HG02763 (cell line): ENCODE measurements around the gene SPNS2.

Experiments used
- ATAC-seq: cut with Tn5 transposase; IDR thresholded peaks from one replicate; pipeline ENCODE4 v1.9.1; 2021; ENCODE audit warnings: mild to moderate bottlenecking, moderate library complexity; ENCODE audit not compliant: unreplicated experiment

Gene SPNS2

DNA sequence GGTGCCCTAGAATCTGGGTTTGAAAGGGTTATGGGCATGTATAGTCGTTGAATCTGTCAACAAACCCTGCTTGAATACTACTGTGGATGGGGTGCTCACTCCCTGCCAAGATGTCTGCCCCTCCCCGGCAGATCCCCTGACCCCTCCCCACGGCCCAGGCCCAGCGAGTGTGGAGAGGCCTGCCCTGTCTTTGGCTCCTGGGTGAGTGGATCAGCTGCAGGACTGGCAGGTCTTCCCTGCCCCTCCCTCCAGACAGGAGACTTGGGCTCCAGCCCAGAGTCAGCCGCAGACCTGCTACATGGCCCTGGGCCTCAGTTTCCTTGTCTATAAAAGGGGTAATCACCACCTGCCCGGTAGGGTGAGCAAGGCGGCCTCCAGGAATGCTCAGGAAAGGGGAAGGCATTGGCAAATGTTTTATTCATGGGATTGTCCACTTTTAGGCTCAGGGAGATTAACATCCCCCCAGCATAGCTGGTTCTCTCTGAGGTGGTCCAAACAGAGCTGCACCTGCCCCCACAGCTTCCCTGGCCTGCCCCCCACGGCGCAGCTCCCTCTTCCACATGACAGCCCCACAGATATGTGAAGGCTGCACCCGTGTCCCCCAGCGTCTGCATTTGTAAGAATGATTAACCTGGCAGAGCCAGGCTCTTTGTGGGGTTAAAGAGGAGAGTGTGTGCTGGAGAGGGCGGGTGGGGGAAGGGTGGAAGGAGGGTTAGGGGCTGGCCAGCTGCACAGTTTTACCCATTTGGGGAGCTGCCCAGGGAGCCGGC, 18.5 kb upstream of the SPNS2 start:
- no peak for ATAC-seq

DNA sequence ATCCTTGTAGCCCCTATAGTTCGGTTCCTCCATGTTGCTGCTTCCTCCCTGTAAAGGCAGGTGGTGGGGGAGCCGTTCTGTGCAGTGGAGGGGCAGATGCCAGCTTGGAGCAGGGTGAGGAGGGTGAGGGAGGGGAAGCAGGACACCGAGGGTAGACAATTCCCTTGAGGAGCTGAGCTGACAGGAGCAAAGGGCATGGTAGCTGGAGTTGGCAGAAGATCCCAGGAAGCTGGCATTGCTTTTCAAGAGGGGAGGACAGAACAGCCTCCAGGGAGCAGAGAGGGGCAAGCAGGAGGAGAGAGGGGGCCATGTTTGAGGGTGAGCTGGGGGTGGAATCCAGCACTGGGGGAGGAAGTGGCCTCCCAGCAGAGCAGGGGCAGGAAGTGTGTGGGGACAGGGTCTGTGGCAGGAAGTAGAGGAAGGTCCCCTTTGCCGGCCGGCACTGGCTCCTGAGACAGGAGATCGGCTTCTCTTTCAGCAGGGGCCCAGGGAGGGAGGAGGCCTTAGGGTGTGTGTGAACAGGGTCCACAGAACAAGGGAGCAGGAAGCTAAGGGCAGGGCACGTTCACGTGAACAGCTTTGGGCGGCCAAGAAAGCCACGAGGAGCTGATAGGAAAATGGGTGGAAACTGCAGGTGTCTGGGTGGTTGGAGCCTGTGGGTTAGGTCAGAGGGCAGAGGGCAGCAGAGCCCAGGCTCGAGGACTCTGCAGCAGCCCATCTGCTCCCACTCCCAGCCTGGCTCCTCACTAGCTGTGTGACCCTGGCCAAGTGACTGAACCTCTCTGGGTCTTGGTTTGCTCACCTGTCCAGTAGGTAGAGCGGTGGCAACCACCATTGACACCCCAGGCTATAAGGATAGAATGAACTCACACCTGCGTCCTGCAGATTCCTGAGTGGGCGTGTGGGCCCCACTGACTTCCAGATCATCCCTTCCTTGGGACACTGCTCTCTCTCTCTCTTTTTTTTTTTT, 17.5 kb upstream of the SPNS2 start:
- no peak for ATAC-seq

DNA sequence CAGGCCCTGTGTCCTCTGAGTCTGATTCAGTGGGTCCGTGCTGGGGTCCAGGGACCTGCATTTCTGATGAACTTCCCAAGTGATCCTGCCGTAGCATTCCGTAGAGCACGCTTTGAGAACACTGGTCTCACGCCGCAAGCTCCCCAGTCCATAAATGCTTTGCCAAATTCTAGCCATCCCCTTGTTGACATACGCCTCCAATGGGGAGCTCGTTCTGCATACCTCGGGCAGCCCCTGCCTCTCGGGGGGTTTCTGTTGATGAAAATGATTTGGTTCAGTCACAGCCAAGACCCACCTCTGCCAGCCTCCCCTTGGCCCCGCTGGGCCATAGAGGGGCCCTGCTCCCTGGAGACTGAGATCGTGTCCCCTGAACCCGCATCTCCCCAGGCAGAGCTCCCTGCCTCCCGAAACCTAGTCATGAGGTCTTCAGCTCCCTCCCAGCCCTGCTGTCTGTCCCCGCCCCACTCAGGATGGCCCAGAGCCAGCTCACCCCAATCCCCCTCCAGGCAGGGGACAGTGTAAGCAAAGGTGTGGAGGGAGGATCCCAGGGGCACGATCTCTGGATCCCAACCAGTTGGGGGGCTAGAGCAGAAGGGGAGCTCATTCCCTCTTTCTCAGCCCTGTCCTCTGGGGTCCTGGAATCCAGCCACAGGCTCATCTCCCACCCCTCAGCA, 16.2 kb upstream of the SPNS2 start:
- no peak for ATAC-seq

GRCh38 chr17:4483012-4483840, 15.5 kb upstream of the SPNS2 start:
- ATAC-seq = no peak

DNA sequence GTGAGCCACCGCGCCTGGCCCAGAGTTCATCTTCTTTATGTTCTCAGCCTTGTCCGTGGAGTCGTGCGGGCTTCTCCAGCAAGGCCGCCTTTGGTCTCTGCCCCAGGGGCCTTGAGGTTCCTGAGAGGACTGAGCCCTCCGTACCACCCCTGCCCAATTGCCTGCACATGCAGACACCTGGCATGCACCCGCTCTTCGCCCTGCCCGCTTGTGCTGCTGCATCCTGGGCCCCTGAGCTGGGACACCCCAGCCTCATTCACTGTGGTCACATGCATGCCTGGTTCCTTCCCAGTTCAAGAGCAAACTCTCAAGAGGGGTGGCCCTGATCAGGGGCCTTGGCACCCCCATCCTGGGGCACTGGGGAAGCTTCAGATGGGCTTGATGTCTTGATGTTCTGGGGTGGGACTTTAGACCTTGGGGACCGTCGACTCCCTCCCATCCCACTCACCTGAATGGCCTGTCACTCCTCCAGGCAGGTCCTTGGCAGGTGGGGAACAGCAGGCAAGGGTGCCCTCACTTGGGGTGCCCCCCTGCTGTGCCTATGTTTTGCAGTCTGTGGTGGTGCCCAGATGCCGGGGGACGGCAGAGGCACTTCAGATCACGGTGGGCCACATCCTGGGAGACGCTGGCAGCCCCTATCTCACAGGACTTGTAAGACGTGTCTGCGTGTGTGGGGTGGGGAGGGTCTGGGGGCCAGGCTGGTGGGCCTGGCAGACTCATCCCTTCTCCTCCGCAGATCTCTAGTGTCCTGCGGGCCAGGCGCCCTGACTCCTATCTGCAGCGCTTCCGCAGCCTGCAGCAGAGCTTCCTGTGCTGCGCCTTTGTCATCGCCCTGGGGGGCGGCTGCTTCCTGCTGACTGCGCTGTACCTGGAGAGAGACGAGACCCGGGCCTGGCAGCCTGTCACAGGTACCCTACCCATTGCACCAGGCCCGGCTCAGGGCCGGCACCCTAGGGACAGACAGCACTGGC, 12.7 kb upstream of the SPNS2 start:
- ATAC-seq = no peak

DNA sequence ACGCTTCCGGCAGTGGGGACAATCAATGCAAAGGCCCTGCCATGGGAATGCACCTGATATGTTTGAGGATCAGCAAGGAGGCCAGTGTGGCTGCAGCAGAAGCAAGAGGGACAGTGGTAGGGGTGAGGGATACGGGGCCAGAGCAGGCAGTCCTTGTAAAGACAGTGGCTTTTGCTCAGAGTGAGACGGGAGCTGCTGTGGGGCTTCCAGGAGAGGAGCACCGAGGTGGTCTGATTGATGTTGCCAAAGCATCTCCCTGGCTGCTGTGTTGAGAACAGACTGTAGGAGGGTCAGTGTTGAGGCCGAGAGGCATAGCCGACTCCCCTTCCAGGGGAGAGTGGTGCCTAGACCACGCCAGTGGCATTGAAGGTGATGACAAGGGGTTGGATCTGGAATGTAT, 11.4 kb upstream of the SPNS2 start:
- ATAC-seq = no peak

DNA sequence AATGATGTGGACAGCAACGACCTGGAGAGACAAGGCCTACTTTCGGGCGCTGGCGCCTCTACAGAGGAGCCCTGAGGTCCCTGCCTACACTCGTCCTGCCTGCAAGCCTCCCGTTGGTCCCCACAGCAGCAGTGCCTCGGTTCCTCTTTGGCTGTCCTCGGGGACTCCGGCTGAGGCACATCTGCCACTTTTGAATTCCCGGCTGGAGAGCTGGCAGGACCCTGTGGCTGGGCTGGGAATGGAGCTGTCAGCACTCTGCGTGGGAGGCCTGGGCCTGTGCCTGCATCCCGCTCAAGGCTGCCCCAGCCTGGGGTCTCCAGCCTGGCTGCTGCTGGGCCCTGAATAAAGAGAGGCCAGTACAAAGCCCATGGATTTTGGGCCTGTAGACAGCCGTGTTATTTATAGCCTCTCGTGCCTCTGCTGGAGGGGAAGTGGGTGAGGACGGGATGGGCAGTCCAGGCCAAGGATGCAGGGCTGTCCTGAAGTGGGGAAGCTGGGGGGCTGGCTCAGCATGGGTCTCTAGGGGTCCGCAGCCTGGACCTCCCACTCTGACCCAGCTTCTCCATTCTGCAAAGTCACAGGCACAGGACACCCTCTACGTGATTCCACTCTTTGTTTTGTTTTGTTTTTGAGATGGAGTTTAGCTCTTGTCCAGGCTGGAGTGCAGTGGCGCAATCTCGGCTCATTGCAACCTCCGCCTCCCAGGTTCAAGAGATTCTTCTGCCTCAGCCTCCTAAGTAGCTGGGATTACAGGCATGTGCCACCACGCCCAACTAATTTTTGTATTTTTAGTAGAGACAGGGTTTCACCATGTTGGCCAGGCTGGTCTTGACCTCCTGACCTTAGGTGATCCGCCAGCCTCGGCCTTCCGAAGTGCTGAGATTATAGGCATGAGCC, 10.6 kb upstream of the SPNS2 start:
- ATAC-seq = no peak

GRCh38 chr17:4488989-4489595, 9.6 kb upstream of the SPNS2 start:
- no peak for ATAC-seq

- ATAC-seq = no peak
These were observed 8.5 kb upstream of the SPNS2 start for GRCh38 chr17:4490109-4490591.

DNA sequence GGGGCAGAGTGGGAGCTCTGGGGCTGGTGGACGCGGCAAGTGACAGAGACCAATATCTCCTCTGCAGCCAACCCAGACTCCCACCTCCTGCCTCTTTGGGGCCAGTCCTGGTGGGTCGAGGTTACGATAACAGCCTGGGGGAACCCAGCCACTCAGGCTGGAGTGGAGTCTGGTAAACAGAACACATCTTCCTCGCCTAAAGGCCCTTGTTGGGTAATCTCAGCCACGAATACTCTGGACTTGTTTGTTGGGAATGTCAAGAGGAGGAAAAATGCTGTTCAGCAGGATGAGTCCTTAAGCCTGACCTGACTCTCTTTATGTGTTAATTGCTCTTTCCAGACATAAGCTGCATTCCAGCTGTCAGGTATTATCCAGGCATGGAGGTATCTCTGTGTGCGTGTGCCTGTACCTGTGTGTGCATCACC, 8.0 kb upstream of the SPNS2 start:
- ATAC-seq = no peak

DNA sequence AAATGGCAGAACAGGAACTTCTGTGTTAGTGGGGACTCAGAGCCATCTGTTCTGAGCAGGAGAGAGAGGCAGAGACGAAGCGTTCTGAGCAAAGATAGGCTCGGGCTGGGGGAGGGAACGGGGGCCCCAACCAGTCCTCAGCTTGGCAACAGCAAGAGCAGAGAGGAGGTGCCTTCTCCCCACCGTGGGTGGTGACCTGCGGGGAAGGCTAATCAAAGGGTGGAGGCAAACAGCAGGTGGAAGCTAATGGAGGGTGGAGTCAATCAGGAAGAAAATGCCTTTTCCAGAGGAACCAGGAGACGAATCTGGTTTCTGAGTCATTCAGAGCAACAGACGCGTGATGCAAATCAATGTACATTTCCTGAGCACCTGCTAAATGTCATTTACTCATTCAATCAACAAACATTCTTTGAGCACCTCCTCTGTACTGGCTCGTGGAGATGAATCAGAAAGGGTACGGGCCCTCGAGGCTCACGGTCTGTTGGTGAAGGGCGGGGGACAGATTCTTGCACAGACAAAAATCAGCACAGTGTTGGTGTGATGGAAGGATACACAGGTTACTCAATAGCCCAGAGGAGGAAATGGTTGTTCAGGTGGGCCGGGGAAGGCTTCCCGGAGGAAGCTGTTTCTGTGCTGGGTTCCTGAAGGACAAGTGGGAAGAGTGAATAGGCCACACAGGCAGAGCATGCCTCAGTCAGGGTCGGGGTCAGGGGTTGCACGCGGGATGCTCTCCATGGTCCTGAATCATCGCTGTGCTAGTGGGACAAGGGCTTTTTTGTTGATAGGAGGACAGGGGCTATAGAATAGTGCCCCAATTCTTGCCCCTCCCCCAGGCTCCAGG, 5.7 kb upstream of the SPNS2 start:
- ATAC-seq = no peak

DNA sequence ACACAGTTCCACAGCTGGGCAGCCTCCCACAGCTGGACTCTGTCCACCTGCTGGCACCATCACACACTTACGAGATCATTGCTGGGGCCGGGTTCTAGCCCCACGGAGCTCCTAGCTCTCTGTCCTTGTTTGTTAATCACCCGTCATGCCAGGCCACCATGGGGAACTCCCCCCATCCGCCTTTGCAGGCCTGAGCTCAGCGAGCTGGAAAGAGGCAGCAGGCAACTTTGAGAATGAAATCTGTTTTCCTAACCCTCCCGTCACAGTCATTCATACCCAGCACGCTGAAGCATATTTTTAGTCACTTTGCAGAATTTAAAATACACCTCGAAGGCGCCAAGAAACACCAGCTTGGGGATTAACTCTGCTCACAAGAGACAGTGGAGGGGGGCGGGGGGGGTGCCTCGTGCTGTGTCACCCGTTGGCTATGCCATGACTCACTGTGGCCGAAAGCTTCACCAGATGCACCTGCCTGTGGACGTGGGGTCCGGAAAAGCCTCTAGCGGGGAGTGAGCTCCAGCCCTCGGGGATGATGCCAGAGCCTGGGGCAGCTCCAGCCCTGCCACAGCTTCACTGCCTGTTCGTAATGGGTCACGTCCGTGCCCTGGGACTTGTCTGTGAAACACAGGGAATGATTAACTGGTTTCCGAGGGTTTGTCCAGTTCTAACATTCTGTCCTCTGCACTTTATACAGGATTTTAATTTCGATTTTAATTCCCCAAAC, 1.4 kb upstream of the SPNS2 start:
- ATAC-seq = no peak

DNA sequence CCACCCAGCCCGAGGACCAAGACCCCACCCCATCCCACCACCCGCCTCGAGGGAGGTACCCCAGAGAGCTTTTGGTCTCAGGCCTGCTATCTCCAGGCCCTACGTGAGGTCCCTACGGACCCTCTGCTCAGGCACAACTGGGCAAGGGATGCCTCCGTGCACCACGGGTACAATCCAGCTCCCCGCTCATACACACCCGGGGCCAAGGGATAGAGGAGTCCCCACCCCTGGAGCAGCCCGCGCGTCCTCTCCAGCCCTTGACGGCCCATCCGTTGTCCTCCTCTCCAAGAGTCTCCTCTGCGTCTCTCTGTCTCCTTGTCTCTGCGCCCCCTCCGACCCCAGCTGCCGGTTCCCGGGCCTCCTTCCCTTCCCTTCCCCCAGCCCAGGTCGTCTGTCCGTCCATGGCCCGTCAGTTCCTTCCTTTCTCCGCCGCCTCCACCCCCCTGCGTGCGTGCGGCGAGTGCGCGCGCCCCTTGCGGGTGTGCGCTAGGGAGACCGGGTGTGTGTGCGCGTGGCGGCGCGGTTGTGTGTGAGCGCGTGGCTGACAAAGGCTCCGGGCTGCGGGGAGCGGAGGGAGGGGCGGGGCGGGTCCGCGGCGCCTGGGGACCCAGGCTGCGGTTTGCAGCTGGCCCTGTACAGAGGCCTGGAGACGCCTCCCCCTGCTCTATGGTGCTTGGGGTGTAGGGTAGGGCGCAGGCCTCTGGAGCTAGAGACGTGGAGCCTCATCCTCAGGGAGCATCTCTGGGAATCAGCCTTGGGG, 930 bp downstream of the SPNS2 start:
- no peak for ATAC-seq

DNA sequence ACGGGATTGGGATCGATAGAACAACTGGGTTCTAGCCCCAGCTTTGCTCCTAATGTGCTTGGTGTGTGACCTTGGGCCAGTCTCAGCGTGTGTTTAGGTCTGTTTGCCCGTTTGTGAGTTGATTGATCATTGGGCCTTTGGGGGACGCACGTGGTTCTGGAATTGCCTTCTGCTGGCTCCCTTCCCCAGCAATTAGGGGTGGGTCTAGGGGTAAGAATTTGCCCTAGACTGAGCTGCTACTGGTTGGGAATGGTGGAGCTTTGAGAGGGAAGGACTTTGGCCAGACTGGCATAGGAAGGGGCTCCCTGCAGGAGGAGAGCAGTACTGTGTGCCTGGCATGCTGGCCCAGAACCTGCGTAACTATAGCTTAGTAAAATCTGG, 1.5 kb downstream of the SPNS2 start:
- ATAC-seq = no peak

DNA sequence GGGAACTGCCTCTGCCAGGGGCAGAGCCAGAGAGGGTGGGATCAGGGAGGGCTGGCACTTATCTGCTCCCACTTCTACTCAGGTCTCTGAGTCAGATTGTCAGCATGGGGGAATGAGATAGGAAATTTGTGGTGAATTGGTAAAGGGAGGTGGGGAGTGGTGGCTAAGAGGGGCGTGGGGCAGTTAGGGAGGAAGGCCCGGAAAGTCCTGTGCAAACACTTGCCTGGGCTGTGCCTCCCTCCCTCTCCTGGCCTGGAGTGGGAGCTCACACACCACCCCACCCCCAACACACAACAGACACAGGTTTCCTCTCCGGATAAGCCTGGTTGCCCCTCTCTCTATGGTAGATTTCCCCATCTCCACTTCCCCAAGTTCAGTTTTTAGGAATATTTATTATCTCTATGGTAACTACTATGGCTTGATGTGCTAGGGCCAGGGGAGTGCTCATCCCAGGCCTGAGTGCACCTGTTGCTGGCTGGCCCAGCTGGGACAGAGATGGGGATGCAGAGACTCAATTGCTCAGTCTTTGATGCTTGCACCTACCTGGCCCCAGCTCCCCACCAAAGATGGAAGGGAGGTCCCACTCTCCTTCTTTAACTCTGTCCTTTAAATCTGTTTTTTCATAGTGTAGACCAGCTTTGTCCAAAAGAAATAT, 2.7 kb downstream of the SPNS2 start:
- no peak for ATAC-seq
